Testis (tissue), 2 donors: ENCODE measurements around the gene ABHD12.

ENCODE experiments used
- CTCF ChIP-seq, 3 experiments: fragments of 450-650 bp in 2 of 3; fragments of 200-600 bp in 1 of 3; sonication (generic) in 1 of 3; IDR thresholded peaks; one replicate each; pipeline ENCODE4 v1.5.1; 2016 to 2019; ENCODE audit warnings: antibody characterized with exemption in 3 of 3, mild to moderate bottlenecking in 2 of 3, moderate library complexity in 1 of 3
- POLR2A ChIP-seq: fragments of 450-650 bp; IDR thresholded peaks from one replicate; pipeline ENCODE4 v1.6.1; 2017; ENCODE audit warnings: antibody characterized with exemption, mild to moderate bottlenecking, moderate library complexity

GRCh38 chr20:25369529-25369928 lies 21.1 kb downstream of the ABHD12 start:
- TF ChIP-seq CTCF (IDR thresholded peaks at IDR 0.05) (no peak), POLR2A (no peak)
